GM18951 (cell line): Measurements from ENCODE around the gene RASL10B.

ENCODE experiments used
- POLR2A ChIP-seq: IDR thresholded peaks from 4 replicates; pipeline ENCODE4 v1.6.1; 2011; ENCODE audit warnings: mild to moderate bottlenecking; ENCODE audit not compliant: insufficient read length, insufficient read depth; ENCODE audit errors: extremely low read depth
- in situ Hi-C: fragments of 300-500 bp; cut with MboI; formaldehyde crosslinking; loops from one replicate; pipeline ENCODE4 v1.12.0; 2022; ENCODE audit warnings: low sequenced_read_pairs, mixed read lengths, inconsistent platforms; ENCODE audit not compliant: unreplicated experiment

RASL10B gene

GRCh38 chr17:35740216-35740615, 8.8 kb downstream of the RASL10B start:
- in situ Hi-C loops: loop anchor here (10.0 to 25.0 kb wide), 2 partner anchors 135 to 578 kb away; no protein-coding TSS in a partner anchor
- TF ChIP-seq POLR2A: no peak

DNA sequence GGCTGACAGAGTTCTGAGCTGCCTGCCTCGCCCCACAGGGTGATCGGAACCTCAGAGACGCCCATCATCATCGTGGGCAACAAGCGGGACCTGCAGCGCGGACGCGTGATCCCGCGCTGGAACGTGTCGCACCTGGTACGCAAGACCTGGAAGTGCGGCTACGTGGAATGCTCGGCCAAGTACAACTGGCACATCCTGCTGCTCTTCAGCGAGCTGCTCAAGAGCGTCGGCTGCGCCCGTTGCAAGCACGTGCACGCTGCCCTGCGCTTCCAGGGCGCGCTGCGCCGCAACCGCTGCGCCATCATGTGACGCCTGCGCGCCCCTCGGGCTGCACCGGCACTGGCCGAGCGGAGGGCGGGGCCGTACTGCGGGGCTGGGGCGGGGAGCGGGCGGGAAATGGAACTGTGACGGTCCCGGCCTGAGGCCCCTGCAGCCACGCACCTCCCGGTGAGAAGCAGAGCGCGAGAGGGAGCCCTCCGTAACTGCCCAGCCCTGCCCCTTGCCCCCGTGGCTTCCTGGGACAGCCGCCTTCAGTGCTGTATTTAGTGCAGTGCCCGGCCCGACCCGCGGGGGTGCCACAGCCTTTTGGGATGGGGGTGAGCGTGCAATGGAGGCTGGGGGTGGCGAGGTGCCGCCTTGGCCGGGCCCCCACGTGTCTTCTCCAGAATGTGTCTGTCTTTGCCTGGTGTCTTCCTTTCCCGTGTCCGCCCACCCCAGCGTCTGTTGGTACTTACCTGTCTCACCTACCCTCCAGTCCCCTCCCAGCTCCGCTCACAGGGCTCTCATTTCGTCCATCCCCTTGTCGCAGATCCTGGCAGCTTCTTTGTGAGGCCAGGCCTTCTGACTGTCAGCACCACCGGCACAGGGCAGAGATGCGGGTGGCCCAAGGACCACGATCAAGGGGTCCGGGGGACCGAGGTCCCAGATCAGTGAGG, 9.8 kb downstream of the RASL10B start:
- TF ChIP-seq POLR2A: no peak
- in situ Hi-C loops: loop anchor here (10.0 to 25.0 kb wide), 2 partner anchors 136 to 579 kb away; no protein-coding TSS in a partner anchor

GRCh38 chr17:35742496-35742895, 11.1 kb downstream of the RASL10B start:
- TF ChIP-seq POLR2A: no peak
- in situ Hi-C loops: loop anchor here (10.0 to 25.0 kb wide), 2 partner anchors 138 to 580 kb away; no protein-coding TSS in a partner anchor

DNA sequence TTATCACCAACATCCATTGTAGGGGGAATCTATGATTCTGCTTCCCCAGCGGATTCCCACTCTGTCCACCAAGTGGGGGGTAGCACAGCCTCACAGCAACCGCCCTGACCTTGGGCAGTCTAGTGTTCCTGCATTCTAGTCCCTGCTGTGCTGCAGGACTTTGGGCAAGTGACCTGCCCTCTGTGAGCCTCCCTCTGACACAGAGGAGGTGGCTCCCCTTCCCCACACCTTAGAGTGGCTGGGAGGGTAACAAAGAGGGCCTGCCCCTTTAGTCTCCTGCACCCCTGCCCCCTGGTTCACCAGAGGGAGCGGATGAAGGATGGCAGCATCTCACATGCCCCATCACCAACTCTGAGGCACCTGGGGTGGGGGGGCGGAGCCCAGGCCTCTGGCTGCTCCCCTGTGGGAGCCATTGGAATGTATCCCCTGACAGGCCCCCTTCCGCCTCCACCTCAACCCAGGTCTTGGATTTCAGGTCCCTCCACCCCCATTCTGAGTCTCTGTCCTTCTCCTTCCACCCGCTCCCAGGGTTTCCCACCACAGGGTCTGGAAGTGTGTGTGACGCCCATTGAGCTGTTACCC, 11.5 kb downstream of the RASL10B start:
- no peak for TF ChIP-seq POLR2A
- in situ Hi-C loops: loop anchor here (10.0 to 25.0 kb wide), 2 partner anchors 138 to 581 kb away; no protein-coding TSS in a partner anchor

DNA sequence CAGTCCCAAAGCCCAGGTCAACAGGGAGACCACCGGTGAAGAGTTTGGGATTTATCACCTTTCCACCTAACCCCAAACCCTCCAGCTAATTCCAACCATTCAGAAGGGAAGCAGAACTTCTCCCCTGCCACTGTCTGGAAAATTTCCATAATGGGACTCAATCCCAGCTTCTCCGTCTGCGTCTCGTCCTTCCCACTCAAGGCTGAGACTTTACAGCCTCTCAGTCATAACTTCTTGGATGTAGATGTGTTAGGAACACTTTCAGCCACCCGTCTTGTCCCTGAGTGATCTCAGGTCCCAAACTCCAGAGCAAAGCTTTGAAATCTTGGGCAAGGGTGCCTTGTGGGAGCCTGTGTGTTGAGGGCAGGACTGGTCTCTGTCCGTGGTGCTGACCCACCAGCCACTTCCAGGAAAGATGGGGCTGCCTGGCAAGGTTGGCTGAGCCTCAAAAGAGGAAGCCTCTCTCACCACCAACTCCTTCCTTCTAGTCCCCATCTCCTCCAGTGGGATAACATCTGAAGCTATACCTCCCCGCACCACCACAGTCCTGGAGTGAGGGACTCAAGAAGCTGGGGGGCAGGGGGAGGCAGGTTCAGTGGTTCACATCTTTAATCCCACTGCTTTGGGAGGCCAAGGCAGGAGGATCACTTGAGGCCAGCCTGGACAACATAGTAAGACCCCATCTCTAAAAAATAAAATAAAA, 12.3 kb downstream of the RASL10B start:
- in situ Hi-C loops: loop anchor here (10.0 to 25.0 kb wide), 2 partner anchors 139 to 581 kb away; no protein-coding TSS in a partner anchor

DNA sequence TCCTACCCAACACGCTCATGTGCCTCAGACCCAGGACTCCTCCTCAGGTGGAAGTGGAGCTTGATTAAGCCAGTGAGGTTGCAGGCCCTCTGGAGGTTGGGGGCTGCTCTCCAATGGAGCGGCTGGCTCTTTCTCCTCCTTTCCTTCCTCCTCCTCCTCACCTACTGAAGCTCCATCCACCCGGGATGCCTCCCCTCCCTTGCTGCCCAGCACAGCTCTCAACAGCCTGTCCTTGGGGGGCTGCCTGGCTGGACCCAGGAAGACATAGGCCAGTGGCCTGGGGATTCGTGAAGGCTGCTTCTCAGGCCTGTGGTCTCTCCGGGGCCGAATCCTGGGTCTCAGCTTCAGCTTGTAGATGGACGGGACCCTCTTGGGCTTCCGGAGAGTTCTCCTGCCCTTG, 13.4 kb downstream of the RASL10B start:
- no peak for TF ChIP-seq POLR2A

More for the DNA sequence above, 12.3 kb downstream of the RASL10B start:
- TF ChIP-seq POLR2A: no peak

DNA sequence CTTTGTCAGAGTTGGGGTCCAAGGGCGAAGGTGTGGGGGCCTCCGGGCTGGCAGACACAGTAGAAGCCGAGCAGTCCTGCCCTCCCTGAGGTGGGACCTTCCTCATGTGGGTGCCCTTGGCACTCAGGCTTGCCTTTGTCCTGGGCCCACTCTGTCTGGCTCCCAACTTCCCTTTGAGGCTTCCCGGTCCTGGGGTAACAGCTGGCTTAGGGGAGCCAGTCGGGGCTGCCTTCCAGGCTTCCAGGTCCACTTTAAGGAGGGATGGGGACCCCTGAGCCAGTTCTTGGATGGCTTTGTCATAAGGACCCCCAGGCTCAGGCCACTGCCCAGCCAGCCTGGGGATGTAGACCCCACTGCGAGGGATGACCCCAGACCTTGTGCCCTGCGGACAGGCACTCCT, 13.8 kb downstream of the RASL10B start:
- in situ Hi-C loops: loop anchor here (10.0 to 25.0 kb wide), 2 partner anchors 140 to 583 kb away; no protein-coding TSS in a partner anchor
- no peak for TF ChIP-seq POLR2A

More for the DNA sequence above, 13.4 kb downstream of the RASL10B start:
- in situ Hi-C loops: loop anchor here (10.0 to 25.0 kb wide), 2 partner anchors 140 to 583 kb away; no protein-coding TSS in a partner anchor

DNA sequence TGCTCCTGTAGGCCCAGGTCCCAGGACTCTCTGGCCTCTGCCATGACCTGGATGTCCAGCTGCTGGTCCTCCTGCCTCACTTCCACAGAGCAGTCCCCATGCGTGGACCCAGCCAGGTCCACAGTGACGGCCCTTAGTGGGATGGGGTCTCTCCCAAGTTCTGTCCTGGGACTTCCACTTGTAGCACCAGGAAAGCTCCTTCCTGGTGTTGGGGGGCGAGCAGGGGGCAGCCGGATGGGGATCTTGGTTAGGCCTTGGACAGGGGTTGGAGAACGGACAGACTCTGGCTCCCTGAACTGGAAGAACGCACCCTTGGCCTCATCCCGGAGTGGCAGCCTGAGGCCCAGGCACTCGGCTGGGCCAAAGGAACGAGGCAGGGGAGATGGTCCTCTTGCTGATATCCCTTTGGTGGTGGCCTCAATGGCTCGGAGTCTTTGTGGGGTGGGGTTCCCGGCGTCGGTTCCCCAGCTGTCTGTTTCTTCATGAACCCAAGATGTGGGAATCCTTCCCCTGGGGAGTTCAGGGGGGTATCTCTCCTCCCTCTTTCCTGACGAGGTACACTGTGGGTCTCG, 14.4 kb downstream of the RASL10B start:
- TF ChIP-seq POLR2A: no peak
- in situ Hi-C loops: loop anchor here (10.0 to 25.0 kb wide), 2 partner anchors 141 to 584 kb away; no protein-coding TSS in a partner anchor

DNA sequence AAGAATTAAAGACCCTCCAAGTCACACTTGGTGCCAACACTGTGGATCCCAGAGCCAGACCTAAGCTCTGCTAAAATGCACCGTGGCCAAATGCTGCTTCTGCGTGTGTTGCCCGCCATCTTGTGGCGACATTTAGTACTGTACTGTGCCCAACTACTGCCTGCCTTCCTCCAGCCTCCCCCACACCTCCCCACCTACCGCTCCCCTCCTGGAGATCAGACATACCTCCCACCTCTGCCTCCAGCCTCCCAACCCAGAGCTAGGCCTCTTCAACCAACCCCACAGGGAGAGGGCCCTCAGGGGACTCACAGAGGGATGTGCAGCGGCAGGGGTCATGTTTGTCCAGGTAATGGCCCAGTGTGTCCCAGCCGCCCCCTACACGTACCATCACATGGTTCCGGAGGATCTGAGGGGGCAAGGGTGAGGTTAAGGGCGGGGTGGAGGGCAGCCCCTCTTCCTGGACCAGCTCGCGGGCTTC, 16.1 kb downstream of the RASL10B start:
- in situ Hi-C loops: loop anchor here (10.0 to 25.0 kb wide), 2 partner anchors 143 to 585 kb away; no protein-coding TSS in a partner anchor
- no peak for TF ChIP-seq POLR2A

GRCh38 chr17:35748341-35748841, 17.0 kb downstream of the RASL10B start:
- TF ChIP-seq POLR2A: no peak
- in situ Hi-C loops: loop anchor here (10.0 to 25.0 kb wide), 2 partner anchors 144 to 586 kb away; no protein-coding TSS in a partner anchor

GRCh38 chr17:35748979-35749378, 17.5 kb downstream of the RASL10B start:
- in situ Hi-C loops: loop anchor here (10.0 to 25.0 kb wide), 2 partner anchors 144 to 587 kb away; no protein-coding TSS in a partner anchor
- TF ChIP-seq POLR2A: no peak

DNA sequence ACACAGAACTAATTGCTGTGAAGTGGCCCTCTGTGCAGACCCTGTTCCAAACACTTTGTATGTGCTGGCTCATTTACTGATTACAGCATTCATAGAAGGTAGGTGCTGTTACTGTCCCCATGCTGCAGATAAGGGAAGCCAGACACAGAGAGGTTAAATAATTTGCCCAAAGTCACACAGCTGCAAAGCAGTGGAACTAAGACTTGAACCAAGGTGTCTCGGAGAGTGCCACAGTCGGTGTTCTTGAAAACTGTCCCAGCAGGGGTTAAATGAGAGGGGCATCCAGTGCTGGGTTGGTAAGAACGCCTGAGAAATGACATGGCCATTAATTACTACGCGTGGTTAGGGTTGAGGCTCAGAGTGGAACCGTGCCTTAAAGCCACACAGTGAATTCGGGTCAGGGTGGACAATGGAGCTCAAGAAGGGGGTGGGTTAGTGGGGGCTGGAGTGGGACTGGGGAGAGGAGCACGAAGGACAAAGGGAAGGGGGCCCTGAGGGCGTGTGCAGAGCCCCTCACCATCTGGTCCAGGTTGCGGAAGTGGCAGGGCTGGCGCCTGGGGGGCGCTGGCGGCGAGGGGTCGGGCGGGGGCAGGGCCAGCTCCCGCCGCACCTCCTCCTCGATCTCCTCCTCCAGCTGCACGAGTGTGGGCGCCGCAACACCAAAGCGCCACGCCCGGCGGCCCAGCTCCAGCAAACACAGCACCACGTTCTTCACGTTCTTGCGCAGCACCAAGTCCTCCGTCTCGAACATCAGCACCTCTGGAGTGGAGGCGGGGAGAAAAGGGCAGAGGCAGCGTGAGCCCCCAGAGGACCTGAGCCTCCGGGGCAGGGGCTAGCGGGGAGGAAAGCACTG, 18.3 kb downstream of the RASL10B start:
- in situ Hi-C loops: loop anchor here (10.0 to 25.0 kb wide), 2 partner anchors 145 to 587 kb away; no protein-coding TSS in a partner anchor
- no peak for TF ChIP-seq POLR2A
